Gastrocnemius medialis (tissue), 4 donors: ENCODE measurements around the gene PHKG2. TPM values are rescaled to one million over a fixed set of nuclear protein-coding genes. Genes with fewer than 3 reads are reported as not detected.
A peak's percentile ranks its signal among the peaks of the same experiment; 100 is the strongest.

Experiments used
- ATAC-seq, 2 donors: fragments of 150-250 bp; one replicate each; pipeline ENCODE4 v1.9.1; 2016
- DNase-seq, 2 donors: peaks; one replicate each; pipeline ENCODE4 v3.0.0-alpha.2; 2019
- H3K27ac ChIP-seq, 4 donors: fragments of 200-600 bp; sonication (generic); 1 replicate in 1 of 4; 2 replicates in 3 of 4; pipeline ENCODE4 v1.5.1; 2016 to 2018; ENCODE audit warnings: mild to moderate bottlenecking in 2 of 4, moderate library complexity in 1 of 4
- H3K27me3 ChIP-seq, 3 donors: fragments of 200-600 bp; sonication (generic) in 2 of 3; 1 replicate in 1 of 3; 2 replicates in 2 of 3; pipeline versions ENCODE4 v1.5.1 to v1.6.0; 2016 to 2019; ENCODE audit warnings: mild to moderate bottlenecking in 1 of 3, moderate library complexity in 1 of 3
- H3K36me3 ChIP-seq, 2 donors: fragments of 200-600 bp; sonication (generic) in 1 of 2; one replicate each; pipeline ENCODE4 v1.5.1; 2017 to 2018
- H3K4me1 ChIP-seq, 2 donors: fragments of 200-600 bp; sonication (generic) in 1 of 2; one replicate each; pipeline ENCODE4 v1.5.1; 2016 to 2017; ENCODE audit warnings: mild to moderate bottlenecking in 2 of 2
- H3K4me3 ChIP-seq, 4 donors: fragments of 200-600 bp; sonication (generic) in 3 of 4; 1 replicate in 1 of 4; 2 replicates in 3 of 4; pipeline ENCODE4 v1.5.1; 2016 to 2019; ENCODE audit warnings: mild to moderate bottlenecking in 2 of 4
- H3K9me3 ChIP-seq, 3 donors: fragments of 200-600 bp; sonication (generic) in 2 of 3; 1 replicate in 1 of 3; 2 replicates in 2 of 3; pipeline ENCODE4 v1.5.1; 2016 to 2019
- CTCF ChIP-seq, 5 experiments: fragments of 450-650 bp in 3 of 5; fragments of 200-600 bp in 2 of 5; sonication (generic) in 2 of 5; IDR thresholded peaks in 4 of 5; conservative IDR thresholded peaks in 1 of 5; 1 replicate in 4 of 5; 2 replicates in 1 of 5; pipeline ENCODE4 v1.5.1; 2016 to 2019; ENCODE audit warnings: antibody characterized with exemption in 5 of 5, mild to moderate bottlenecking in 3 of 5, moderate library complexity in 3 of 5
- POLR2A ChIP-seq, 2 donors: fragments of 450-650 bp; IDR thresholded peaks; one replicate each; pipeline ENCODE4 v1.6.1; 2017; ENCODE audit warnings: antibody characterized with exemption in 2 of 2, mild to moderate bottlenecking in 2 of 2, moderate library complexity in 2 of 2
- in situ Hi-C, 4 donors: fragments of 200-750 bp; cut with MboI; loops; one replicate each; pipeline versions ENCODE4 v1.15.0 to v1.8.0; 2017; ENCODE audit warnings: low sequenced_read_pairs in 4 of 4
- intact Hi-C: fragments of 100-400 bp; cut with DNase I; formaldehyde crosslinking; loops from one replicate; pipeline ENCODE4 v1.15.1; 2023; ENCODE audit warnings: low total_unique reads
- total RNA-seq, 4 donors: library from RNA; depleted of rRNA; stranded (reverse); fragments of >200 nt; gene quantifications; one replicate each; pipeline versions ENCODE4 v1.1.0 to v1.2.3, GENCODE V29; 2016

Gene PHKG2
- total RNA-seq, 4 donors from 2014 or later: 8.8 to 30.0 (median 21.6) TPM

- no peaks in the 10 kb centered on the region for H3K9me3 ChIP-seq
- H3K27me3 ChIP-seq: no peaks in the 10 kb centered on the region
- no peak for TF ChIP-seq CTCF (IDR thresholded peaks at IDR 0.05 in 4 of 5, conservative IDR thresholded peaks at IDR 0.05 in 1 of 5)
- TF ChIP-seq POLR2A (IDR thresholded peaks at IDR 0.05): no peak
- peaks cover 10 to 20% of the 10 kb centered on the region in 2 donors for H3K4me1 ChIP-seq
- DNase-seq (no peak), ATAC-seq (no peak)
- in situ Hi-C loops: no loop called here
- H3K36me3 ChIP-seq: peaks cover 4 to 73% of the 10 kb centered on the region in 2 donors
- no peak overlapping the region for H3K27ac ChIP-seq
- intact Hi-C loops: no loop called here
- H3K4me3 ChIP-seq: no peak overlapping the region
Observed at GRCh38 chr16:30771726-30772125, 23.5 kb downstream of the PHKG2 start.

- no peak overlapping the region for H3K27ac ChIP-seq
- in situ Hi-C loops (no loop called here), intact Hi-C loops (loop anchor here (2.0 kb wide), 1 partner anchor 41 kb away; no protein-coding TSS in a partner anchor)
- H3K4me3 ChIP-seq: no peak overlapping the region
- TF ChIP-seq CTCF (IDR thresholded peaks at IDR 0.05 in 4 of 5, conservative IDR thresholded peaks at IDR 0.05 in 1 of 5) (no peak), POLR2A (IDR thresholded peaks at IDR 0.05) (no peak)
- no peaks in the 10 kb centered on the region for H3K27me3 ChIP-seq
- peaks cover 4 to 52% of the 10 kb centered on the region in 2 donors for H3K36me3 ChIP-seq
- no peak for DNase-seq
- H3K9me3 ChIP-seq: no peaks in the 10 kb centered on the region
- peaks cover 31 to 41% of the 10 kb centered on the region in 2 donors for H3K4me1 ChIP-seq
- ATAC-seq: no peak
Observed at GRCh38 chr16:30773826-30774225, 25.6 kb downstream of the PHKG2 start.

GRCh38 chr16:30774367-30775130 is 26.3 kb downstream of the PHKG2 start:
- intact Hi-C loops: loop anchor here (2.0 kb wide), 1 partner anchor 40 kb away; no protein-coding TSS in a partner anchor
- Histone ChIP-seq H3K27ac (peak overlapping the region; percentile 84 to 96 (median 94)), H3K9me3 (no peaks in the 10 kb centered on the region), H3K27me3 (no peaks in the 10 kb centered on the region), H3K36me3 (peaks cover 4 to 45% of the 10 kb centered on the region in 2 donors), H3K4me3 (peak overlapping the region; percentile 78 to 94 (median 84)), H3K4me1 (peaks cover 31 to 41% of the 10 kb centered on the region in 2 donors)
- DNase-seq: no peak
- in situ Hi-C loops: no loop called here
- ATAC-seq: no peak
- TF ChIP-seq POLR2A (IDR thresholded peaks at IDR 0.05): no peak
- TF ChIP-seq CTCF (IDR thresholded peaks at IDR 0.05 in 4 of 5, conservative IDR thresholded peaks at IDR 0.05 in 1 of 5): no peak

DNA sequence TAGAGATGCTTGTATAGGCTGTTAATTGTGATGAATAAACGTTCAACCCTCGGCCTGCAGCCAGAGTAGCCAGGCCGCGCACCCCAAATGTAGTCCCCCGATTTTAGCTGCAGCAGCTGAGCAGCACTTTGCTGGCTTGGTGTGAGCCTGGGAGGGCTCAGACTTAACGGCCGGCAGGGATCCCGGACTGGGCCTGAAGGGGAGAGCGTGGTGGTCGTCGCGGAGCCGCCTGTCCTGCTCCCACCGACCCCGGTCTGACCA is 26.8 kb downstream of the PHKG2 start:
- ATAC-seq (no peak), DNase-seq (no peak)
- no peaks in the 10 kb centered on the region for H3K9me3 ChIP-seq
- H3K4me1 ChIP-seq: peaks cover 31 to 41% of the 10 kb centered on the region in 2 donors
- H3K27ac ChIP-seq: peak overlapping the region; percentile 84 to 96 (median 94)
- intact Hi-C loops: loop anchor here (2.0 kb wide), 1 partner anchor 40 kb away; no protein-coding TSS in a partner anchor
- H3K27me3 ChIP-seq: no peaks in the 10 kb centered on the region
- TF ChIP-seq POLR2A (IDR thresholded peaks at IDR 0.05) (no peak), CTCF (IDR thresholded peaks at IDR 0.05 in 4 of 5, conservative IDR thresholded peaks at IDR 0.05 in 1 of 5) (no peak)
- in situ Hi-C loops: no loop called here
- H3K4me3 ChIP-seq: peak overlapping the region; percentile 78 to 94 (median 84)
- peaks cover 4 to 40% of the 10 kb centered on the region in 2 donors for H3K36me3 ChIP-seq
